Transverse colon (tissue), 4 donors: ENCODE results near the gene NXPH4. TPM values are rescaled to one million over a fixed set of nuclear protein-coding genes. Genes with fewer than 3 reads are reported as not detected.
A peak's percentile ranks its signal among the peaks of the same experiment; 100 is the strongest.

ENCODE experiments used
- DNase-seq: peaks from one replicate; pipeline ENCODE4 v3.0.0-alpha.2; 2019
- H3K27ac ChIP-seq, 4 donors: fragments of 200-600 bp; sonication (generic); 2 replicates each; pipeline ENCODE4 v1.5.1; 2016 to 2018; ENCODE audit warnings: inconsistent platforms in 4 of 4
- H3K27me3 ChIP-seq: fragments of 200-600 bp; sonication (generic); 2 replicates; pipeline ENCODE4 v1.5.1; 2017; ENCODE audit warnings: inconsistent platforms
- H3K36me3 ChIP-seq, 4 donors: fragments of 200-600 bp; sonication (generic); 2 replicates each; pipeline ENCODE4 v1.5.1; 2017 to 2019; ENCODE audit warnings: inconsistent platforms in 4 of 4
- H3K4me1 ChIP-seq, 4 donors: fragments of 200-600 bp; sonication (generic); 2 replicates each; pipeline ENCODE4 v1.5.1; 2017 to 2020; ENCODE audit warnings: inconsistent platforms in 4 of 4
- H3K4me3 ChIP-seq, 4 donors: fragments of 200-600 bp; sonication (generic); 1 replicate in 1 of 4; 2 replicates in 3 of 4; pipeline versions ENCODE4 v1.5.1 to v1.6.1; 2017 to 2019; ENCODE audit warnings: inconsistent platforms in 4 of 4
- H3K9me3 ChIP-seq, 2 donors: fragments of 200-600 bp; sonication (generic); 2 replicates each; pipeline ENCODE4 v1.5.1; 2017 to 2019; ENCODE audit warnings: inconsistent platforms in 2 of 2
- EP300 ChIP-seq: sonication (generic); formaldehyde crosslinking; IDR thresholded peaks from one replicate; pipeline ENCODE4 v1.6.1; 2017; ENCODE audit warnings: antibody characterized with exemption, low read depth
- POLR2A ChIP-seq: fragments of 450-650 bp; IDR thresholded peaks from one replicate; pipeline ENCODE4 v1.6.1; 2016; ENCODE audit warnings: antibody characterized with exemption, mild to moderate bottlenecking, moderate library complexity
- POLR2AphosphoS5 ChIP-seq, 3 donors: sonication (generic); formaldehyde crosslinking; IDR thresholded peaks; one replicate each; pipeline ENCODE4 v1.6.1; 2016; ENCODE audit warnings: antibody characterized with exemption in 3 of 3
- WGBS, 2 donors: methylation state at CpG; one replicate each; pipeline ENCODE4 v1.1.5; 2018; ENCODE audit warnings: low coverage in 1 of 2; 5-methylcytosine and 5-hydroxymethylcytosine counted together
- in situ Hi-C, 4 donors: fragments of 200-750 bp; cut with MboI; loops; one replicate each; pipeline versions ENCODE4 v1.15.0 to v1.15.1; 2017; ENCODE audit warnings: low sequenced_read_pairs in 3 of 4, low pct_ligation_motif_present in 1 of 4, low pct_unique_long_range_greater_than_20kb in 1 of 4
- intact Hi-C: fragments of 100-400 bp; cut with DNase I; formaldehyde crosslinking; loops from one replicate; pipeline ENCODE4 v1.15.1; 2023; ENCODE audit warnings: low total_unique reads
- total RNA-seq, 4 donors: library from RNA; depleted of rRNA; stranded (reverse); fragments of >200 nt; gene quantifications; one replicate each; pipeline ENCODE4 v1.1.0, GENCODE V29; 2016
- TF ChIP-seq, protein P1 (sequence below), 5 experiments: fragments of 200-600 bp in 3 of 5; fragments of 450-650 bp in 2 of 5; sonication (generic) in 3 of 5; IDR thresholded peaks; 1 replicate in 2 of 5; 2 replicates in 3 of 5; pipeline ENCODE4 v1.5.1; 2016 to 2017; ENCODE audit warnings: antibody characterized with exemption in 5 of 5, inconsistent platforms in 3 of 5, mild to moderate bottlenecking in 2 of 5, moderate library complexity in 1 of 5

Gene NXPH4
- total RNA-seq, 4 donors from 2014 or later, result not detected

DNA sequence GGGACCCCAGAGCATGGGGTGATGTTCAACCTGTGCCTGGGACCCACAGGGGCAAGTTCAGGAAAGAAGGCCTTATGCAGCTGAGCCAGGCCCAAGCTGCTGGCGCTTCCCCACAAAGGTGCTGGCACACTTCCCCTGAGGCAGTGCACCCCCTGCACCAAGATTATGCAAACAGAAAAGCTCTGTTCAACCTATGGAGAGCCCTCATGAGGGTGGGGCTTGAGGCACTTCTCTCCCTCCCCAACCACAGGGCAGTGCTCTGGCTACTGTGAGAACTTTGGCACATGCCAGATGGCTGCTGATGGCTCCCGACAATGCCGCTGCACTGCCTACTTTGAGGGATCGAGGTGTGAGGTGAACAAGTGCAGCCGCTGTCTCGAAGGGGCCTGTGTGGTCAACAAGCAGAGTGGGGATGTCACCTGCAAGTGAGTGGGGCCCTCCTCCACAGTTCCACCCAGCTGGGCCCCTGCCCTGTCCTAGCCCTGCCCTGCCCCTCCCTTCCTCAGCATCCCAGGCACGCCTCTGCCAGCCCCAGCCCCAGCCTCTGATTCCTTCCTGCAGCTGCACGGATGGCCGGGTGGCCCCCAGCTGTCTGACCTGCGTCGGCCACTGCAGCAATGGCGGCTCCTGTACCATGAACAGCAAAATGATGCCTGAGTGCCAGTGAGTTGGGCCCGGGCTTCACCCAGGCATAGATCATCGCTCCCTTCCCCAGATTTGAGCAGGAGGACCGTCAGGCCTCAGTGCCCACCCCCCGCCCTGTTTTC, 5.5 kb upstream of the NXPH4 start:
- no peaks in the 10 kb centered on the region for H3K9me3 ChIP-seq
- peaks cover 0 to 5% (median 0%) of the 10 kb centered on the region in 4 donors for H3K36me3 ChIP-seq
- H3K4me3 ChIP-seq, result no peak overlapping the region
- peaks cover 18% of the 10 kb centered on the region for H3K27me3 ChIP-seq
- intact Hi-C loops (no loop called here), in situ Hi-C loops (no loop called here)
- peaks cover 5 to 14% (median 7%) of the 10 kb centered on the region in 4 donors for H3K4me1 ChIP-seq
- no peak overlapping the region for H3K27ac ChIP-seq
- no peak for DNase-seq
- 82% methylated on average over 16 of the region's 16 CpGs; no CpG with 5 or more reads in 1 of the 2 donors for WGBS, 2 donors
- TF ChIP-seq EP300 (no peak), POLR2A (no peak)

DNA sequence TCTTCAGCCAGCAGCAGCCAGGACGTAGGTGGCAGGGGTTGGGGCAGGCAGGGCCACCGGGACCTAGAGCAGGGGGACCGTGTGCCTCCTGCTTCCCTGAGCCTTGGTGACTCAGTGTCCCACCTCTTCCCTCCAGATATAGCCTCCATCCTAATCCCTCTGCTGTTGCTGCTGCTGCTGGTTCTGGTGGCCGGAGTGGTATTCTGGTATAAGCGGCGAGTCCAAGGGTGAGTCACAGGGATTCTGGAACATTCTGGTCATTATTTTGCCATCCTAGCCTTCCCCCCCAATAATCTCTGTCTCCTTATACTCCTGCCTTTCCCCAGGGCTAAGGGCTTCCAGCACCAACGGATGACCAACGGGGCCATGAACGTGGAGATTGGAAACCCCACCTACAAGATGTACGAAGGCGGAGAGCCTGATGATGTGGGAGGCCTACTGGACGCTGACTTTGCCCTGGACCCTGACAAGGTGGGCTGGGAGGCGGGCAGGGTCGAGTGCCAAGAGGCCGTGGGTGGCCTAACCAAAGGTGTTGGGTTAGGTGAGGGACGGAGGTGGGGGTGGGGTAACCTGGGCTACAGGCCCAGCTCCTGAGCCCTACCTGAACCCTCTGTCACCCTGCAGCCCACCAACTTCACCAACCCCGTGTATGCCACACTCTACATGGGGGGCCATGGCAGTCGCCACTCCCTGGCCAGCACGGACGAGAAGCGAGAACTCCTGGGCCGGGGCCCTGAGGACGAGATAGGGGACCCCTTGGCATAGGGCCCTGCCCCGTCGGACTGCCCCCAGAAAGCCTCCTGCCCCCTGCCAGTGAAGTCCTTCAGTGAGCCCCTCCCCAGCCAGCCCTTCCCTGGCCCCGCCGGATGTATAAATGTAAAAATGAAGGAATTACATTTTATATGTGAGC, 4.5 kb upstream of the NXPH4 start:
- TF ChIP-seq, protein P1, sequence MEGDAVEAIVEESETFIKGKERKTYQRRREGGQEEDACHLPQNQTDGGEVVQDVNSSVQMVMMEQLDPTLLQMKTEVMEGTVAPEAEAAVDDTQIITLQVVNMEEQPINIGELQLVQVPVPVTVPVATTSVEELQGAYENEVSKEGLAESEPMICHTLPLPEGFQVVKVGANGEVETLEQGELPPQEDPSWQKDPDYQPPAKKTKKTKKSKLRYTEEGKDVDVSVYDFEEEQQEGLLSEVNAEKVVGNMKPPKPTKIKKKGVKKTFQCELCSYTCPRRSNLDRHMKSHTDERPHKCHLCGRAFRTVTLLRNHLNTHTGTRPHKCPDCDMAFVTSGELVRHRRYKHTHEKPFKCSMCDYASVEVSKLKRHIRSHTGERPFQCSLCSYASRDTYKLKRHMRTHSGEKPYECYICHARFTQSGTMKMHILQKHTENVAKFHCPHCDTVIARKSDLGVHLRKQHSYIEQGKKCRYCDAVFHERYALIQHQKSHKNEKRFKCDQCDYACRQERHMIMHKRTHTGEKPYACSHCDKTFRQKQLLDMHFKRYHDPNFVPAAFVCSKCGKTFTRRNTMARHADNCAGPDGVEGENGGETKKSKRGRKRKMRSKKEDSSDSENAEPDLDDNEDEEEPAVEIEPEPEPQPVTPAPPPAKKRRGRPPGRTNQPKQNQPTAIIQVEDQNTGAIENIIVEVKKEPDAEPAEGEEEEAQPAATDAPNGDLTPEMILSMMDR (IDR thresholded peaks at IDR 0.05), result no peak
- TF ChIP-seq POLR2AphosphoS5 (IDR thresholded peaks at IDR 0.05) (no peak), POLR2A (no peak), EP300 (no peak)
- Histone ChIP-seq H3K4me1 (peaks cover 12 to 21% (median 12%) of the 10 kb centered on the region in 4 donors), H3K9me3 (no peaks in the 10 kb centered on the region), H3K36me3 (no peaks in the 10 kb centered on the region), H3K27ac (no peak overlapping the region), H3K4me3 (no peak overlapping the region), H3K27me3 (peaks cover 26% of the 10 kb centered on the region)
- intact Hi-C loops (no loop called here), in situ Hi-C loops (no loop called here)
- 85% methylated on average over 27 of the region's 27 CpGs; no CpG with 5 or more reads in 1 of the 2 donors for WGBS, 2 donors
- DNase-seq, result no peak

DNA sequence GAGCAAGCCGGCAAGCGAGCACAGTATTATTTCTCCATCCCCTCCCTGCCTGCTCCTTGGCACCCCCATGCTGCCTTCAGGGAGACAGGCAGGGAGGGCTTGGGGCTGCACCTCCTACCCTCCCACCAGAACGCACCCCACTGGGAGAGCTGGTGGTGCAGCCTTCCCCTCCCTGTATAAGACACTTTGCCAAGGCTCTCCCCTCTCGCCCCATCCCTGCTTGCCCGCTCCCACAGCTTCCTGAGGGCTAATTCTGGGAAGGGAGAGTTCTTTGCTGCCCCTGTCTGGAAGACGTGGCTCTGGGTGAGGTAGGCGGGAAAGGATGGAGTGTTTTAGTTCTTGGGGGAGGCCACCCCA, 3.9 kb upstream of the NXPH4 start:
- 86% methylated on average over 7 of the region's 7 CpGs; no CpG with 5 or more reads in 1 of the 2 donors for WGBS, 2 donors
- Histone ChIP-seq H3K27me3 (peaks cover 32% of the 10 kb centered on the region), H3K4me1 (peaks cover 16 to 27% (median 18%) of the 10 kb centered on the region in 4 donors), H3K4me3 (no peak overlapping the region), H3K9me3 (no peaks in the 10 kb centered on the region), H3K27ac (peak overlapping the region in 1 of 4 donors; percentile 8), H3K36me3 (no peaks in the 10 kb centered on the region)
- intact Hi-C loops (loop anchor here (1.0 kb wide), 1 partner anchor 27 kb away; no protein-coding TSS in a partner anchor), in situ Hi-C loops (no loop called here)
- TF ChIP-seq POLR2AphosphoS5 (IDR thresholded peaks at IDR 0.05) (no peak), EP300 (no peak), POLR2A (no peak)
- TF ChIP-seq, protein P1 (IDR thresholded peaks at IDR 0.05), result no peak
- no peak for DNase-seq

DNA sequence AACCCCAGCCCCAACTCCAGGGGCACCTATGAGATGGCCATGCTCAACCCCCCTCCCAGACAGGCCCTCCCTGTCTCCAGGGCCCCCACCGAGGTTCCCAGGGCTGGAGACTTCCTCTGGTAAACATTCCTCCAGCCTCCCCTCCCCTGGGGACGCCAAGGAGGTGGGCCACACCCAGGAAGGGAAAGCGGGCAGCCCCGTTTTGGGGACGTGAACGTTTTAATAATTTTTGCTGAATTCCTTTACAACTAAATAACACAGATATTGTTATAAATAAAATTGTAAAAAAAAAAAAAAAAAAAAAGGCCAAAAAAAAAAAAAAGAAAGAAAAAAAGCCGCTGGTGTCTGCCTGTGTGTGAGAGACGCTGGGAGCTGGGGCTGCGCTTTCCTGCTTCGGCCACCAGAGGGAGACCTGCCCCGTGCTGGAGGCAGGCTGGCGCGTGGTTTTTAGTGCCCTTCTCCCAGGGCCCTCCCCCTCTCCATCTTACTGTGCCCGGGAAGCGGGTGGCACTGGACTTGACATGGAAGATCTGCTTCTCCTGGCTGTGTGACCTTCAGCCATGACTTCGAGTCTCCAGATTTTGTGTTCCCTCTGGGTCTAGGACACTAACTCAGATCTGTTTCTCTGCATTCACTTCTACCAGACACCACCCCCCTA, 3.4 kb upstream of the NXPH4 start:
- Histone ChIP-seq H3K27ac (peak overlapping the region in 1 of 4 donors; percentile 8), H3K4me3 (no peak overlapping the region), H3K27me3 (peaks cover 37% of the 10 kb centered on the region), H3K9me3 (no peaks in the 10 kb centered on the region), H3K36me3 (no peaks in the 10 kb centered on the region), H3K4me1 (peaks cover 16 to 27% (median 18%) of the 10 kb centered on the region in 4 donors)
- peak; percentile 88 for DNase-seq
- WGBS, 2 donors, result 2 to 11% methylated on average over 11 to 16 of the region's 16 CpGs
- no peak for TF ChIP-seq POLR2A
- TF ChIP-seq, protein P1 (IDR thresholded peaks at IDR 0.05), result peak; percentile 92 to 95 (median 93)
- in situ Hi-C loops, result no loop called here
- intact Hi-C loops, result loop anchor here (1.0 kb wide), 1 partner anchor 26 kb away; no protein-coding TSS in a partner anchor
